Cortex of kidney (tissue), 1 donor: ENCODE results near the gene SLC6A19.
"Not testable (repeated sequence)": the region's sequence is repeated elsewhere in the genome, so short reads cannot be mapped to it uniquely, and the experiment has no call there.

Source experiments
- DNase-seq: peaks from one replicate; lab custom pipeline; 2025; lab: John Stamatoyannopoulos, UW

The SLC6A19 gene

GRCh38 chr5:1201327-1202025 lies at the start of gene SLC6A19:
Gene SLC6A19 (plus strand): TSS chr5:1201595. CDS start chr5:1201651, 56 bp downstream.
- DNase-seq, result no peak

GRCh38 chr5:1152156-1152555 lies 49.2 kb upstream of the SLC6A19 start:
- DNase-seq, result no peak

- DNase-seq, result no peak
These were observed 48.6 kb upstream of the SLC6A19 start for GRCh38 chr5:1152771-1153282.

- DNase-seq, result no peak
These were observed 48.0 kb upstream of the SLC6A19 start for GRCh38 chr5:1153428-1153827.

GRCh38 chr5:1155191-1156032 lies 46.0 kb upstream of the SLC6A19 start:
- no peak for DNase-seq

- DNase-seq, result no peak
These were observed 45.2 kb upstream of the SLC6A19 start for GRCh38 chr5:1156033-1156753.

GRCh38 chr5:1156754-1157460 lies 44.5 kb upstream of the SLC6A19 start:
- DNase-seq, result no peak

GRCh38 chr5:1157461-1157986 lies 43.9 kb upstream of the SLC6A19 start:
- DNase-seq, result not testable (repeated sequence)

- no peak for DNase-seq
These were observed 42.6 kb upstream of the SLC6A19 start for GRCh38 chr5:1158647-1159340.

- no peak for DNase-seq
These were observed 42.1 kb upstream of the SLC6A19 start for GRCh38 chr5:1159341-1159675.

- DNase-seq, result no peak
These were observed 41.5 kb upstream of the SLC6A19 start for GRCh38 chr5:1159774-1160406.

- no peak for DNase-seq
These were observed 40.1 kb upstream of the SLC6A19 start for GRCh38 chr5:1161108-1161832.

GRCh38 chr5:1161833-1162229 lies 39.6 kb upstream of the SLC6A19 start:
- no peak for DNase-seq

GRCh38 chr5:1162276-1162675 lies 39.1 kb upstream of the SLC6A19 start:
- no peak for DNase-seq

- DNase-seq, result no peak
These were observed 38.6 kb upstream of the SLC6A19 start for GRCh38 chr5:1162751-1163150.

GRCh38 chr5:1163366-1163765 lies 38.0 kb upstream of the SLC6A19 start:
- no peak for DNase-seq

GRCh38 chr5:1163879-1164278 lies 37.5 kb upstream of the SLC6A19 start:
- no peak for DNase-seq

- no peak for DNase-seq
These were observed 36.4 kb upstream of the SLC6A19 start for GRCh38 chr5:1164696-1165630.

GRCh38 chr5:1165864-1166263 lies 35.5 kb upstream of the SLC6A19 start:
- DNase-seq, result no peak
